ENCODE measurements around the gene AAMP.
A peak's percentile ranks its signal among the peaks of the same experiment; 100 is the strongest.

The AAMP gene

DNA sequence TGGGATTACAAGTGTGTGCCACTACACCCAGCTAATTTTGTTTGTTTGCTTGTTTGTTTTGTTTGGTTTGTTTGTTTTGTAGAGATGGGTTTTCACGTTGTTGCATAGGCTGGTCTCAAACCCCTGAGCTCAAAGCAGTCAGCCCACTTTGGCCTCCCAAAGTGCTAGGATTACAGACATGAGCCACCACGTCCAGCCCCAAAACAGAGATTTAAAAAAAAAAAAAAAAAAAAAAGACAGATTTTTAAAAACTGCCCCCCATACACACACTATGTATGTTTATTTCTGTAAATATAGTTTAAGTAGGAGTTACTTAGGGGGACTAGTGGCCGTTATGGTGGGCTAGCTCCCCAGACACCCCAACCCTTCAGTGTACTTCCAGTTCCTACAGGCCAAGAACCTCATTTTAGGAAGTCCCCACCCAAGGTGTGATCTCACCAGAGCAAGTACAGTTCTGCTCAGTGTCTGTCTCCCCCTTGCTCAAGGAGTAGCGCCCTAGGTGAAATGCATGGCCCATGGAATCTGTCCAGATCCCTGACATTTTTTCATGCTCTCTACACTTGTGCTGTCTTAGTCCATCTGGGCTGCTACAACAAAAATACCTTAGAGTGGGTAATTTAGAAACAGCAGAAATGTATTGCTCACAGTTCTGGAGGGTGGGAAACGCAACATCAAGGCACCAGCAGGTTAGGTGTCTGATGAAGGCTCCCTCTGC is 23.9 kb upstream of the AAMP start:
- no peak for DNase-seq

DNA sequence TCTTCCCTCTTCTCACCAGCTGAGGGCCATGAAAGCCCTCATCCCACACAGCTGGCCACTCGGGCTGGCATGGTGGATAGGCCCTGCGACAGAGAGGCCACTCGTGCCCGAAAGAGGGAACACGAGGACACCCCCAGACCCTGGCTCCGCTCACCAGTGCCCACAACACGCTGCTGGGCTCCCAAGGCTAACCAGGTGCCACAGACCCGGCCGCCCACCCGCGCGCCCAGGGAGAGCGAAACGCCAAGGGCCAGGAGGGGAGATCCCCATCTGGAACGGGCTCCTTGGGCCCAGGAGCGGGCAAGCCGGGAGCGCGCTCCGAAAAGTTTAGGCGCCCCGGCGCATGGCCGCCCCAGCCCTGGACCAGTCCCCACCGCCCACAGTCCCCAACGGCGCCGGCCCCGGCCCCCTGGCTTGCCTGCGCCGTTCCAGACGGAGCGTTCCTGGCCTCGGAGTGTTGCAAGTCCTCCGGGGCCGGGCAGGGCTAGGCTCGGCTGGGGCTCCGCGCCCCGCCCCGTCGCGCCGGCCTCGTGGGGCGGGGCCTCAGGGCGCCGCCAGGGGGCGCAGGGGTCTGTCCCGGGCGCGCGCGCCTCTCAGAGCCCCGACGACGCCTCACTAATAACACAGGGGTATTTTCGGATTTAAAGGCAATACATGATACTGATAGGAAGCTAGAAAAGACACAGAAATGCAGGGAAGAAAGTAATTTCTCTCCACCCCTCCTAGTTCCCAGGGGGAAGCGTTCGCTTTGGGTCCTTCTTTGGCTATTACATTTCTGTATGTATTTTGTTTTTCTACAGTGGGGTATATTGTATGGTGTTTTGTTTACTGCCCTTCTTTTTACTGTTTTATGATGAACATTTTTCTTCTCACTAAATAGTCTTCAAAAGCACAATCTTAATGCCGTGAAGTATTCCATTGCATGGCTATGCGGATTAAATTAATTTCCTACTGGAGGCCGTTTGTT is 22.4 kb upstream of the AAMP start, which contains the start of gene TMBIM1:
TMBIM1 (minus strand) TSS at position 456 of the 967 bp plus-strand sequence. CDS start 10,362 bp downstream, outside the sequence.
- peak; percentile 70 for DNase-seq

- no peak for DNase-seq
These were observed 21.5 kb upstream of the AAMP start for GRCh38 chr2:218291318-218292047.

DNA sequence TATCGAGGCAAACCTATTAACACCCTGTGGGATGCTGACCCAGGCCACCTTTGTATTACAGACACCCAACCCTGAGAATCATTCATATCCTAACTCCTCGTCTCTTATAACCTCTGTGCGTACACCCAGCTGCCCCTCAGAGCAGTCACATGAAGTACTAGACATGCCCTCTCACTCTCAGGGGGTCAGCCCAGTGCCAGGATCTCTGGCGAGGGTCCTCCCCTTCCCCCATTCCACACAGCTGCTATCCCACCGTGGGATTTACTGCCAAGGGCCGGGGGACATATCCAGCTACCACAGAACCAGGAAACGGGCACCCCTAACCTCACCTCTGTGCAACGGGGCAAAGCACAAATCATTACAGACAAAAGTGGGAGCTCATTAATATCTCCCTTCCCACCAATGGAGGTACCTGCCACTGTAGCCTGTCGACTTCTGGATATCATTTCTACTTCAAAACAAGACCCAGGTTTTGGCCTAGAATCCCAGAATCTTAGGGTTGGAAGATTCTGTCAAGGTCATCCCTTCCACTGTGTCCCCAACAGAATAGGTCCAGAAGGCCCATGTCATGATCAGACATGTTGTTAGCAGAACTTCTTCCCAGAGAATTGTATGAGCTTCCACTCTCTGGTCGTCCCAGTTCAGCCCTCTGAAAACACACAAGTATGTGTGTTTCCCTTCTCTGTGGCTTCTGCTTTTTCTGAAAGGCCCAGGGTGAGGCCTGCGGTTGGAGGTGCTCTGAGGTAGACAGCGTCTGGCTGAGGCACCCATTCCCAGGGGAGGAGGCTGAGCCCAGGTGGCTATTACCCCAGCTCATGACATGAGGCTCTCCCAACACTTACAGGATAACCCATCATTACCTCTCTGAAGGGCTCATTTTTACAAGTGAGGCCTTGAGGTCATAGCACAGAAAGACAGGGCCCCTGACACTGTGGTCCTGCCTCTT is 20.7 kb upstream of the AAMP start:
- DNase-seq = no peak

DNA sequence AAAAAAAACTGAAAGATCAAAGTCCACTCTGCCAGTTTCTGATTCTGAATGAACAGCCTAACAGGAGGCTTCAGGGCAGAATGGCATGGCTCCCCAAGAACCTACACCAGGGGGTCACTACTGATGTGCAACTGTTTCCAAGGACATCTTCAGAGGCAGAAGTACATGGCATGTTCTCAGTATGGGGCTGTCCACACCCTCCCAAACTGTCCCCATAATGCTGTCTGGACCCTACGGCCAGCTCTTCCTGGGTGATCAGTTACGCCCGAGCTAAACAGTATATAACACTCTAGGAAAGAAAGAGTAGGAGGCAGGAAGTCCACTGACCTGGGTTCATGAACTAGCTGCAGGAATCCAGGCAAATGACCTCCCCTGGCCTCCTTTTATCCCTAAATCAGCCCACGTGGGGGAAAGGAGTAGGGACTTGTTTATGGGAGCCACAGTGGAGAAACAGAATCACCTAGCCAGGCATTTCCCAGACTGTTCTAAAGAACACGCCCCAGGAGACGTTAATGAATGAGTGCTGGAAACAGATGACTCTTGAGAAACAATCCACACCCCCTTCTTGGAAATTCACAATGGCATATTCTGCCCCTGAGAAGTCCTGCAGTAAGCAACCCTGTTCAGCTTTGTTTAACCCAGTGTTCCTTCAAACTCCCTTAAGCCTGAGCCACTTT is 19.8 kb upstream of the AAMP start:
- no peak for DNase-seq

GRCh38 chr2:218286570-218287459 is 16.9 kb upstream of the AAMP start:
- peak; percentile 91 for DNase-seq

- no peak for DNase-seq
These were observed 15.7 kb upstream of the AAMP start for GRCh38 chr2:218285604-218286003.

- DNase-seq = peak; percentile 48
These were observed 14.3 kb upstream of the AAMP start for GRCh38 chr2:218284106-218284811.

DNA sequence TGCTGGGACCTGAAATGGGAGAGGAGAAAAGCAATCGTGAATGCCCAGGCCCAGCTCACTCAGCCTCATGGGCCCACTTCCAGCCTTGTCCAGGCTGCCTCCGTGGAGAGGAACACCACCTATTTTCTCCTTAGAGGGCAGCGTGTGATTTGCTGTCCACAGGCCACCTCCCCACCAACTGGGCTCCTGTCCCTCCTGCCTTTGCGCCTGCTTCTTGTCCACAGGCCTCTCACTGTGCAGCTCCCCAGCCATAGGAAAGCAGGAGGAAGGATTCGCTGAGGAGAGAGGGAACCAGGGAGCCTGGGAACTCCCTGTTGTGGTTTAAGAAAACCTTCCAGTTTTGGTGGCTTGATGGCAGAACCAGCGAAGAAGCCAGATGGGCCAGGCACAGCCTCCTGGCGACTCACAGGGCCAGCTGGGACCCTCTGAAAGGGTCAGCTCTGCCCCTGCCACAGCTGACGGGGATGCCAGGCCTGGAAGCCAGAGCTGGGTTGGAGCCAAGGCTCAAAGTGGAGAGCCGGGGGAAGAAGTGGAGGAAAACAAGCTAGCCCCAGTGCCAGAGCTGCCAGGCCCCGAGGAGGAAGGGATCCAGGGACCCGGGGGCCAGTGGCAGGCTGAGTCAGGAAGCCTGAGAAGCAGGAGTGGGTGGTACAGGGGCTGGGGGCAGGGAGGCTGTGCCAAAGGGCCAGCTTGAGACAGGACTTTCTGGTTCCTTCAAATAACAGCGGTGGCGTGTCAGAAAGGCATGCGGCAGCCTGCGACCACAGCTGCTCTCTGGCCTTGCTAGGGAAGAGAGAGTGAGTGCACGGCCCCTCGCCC is 12.4 kb upstream of the AAMP start:
- DNase-seq = peak; percentile 17

DNA sequence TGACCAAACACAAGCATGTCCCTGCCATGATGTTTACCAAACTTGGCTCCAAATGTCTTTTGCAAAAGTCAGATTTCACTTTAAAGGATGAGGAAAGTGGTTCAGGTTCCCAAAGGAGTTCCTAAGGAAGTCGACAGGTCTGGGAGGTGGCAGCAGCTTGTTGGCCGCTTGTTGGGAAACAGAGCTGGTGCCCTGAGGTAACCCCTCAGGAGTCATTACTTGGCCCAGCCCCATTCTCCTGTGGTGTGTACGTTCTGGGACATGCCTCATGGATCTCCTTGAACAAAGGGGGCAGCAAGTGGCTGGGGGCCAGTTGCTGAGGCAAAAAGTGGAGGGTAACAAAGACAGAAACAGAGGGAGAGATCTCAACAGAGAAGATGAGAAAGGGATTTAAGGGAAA is 11.5 kb upstream of the AAMP start:
- no peak for DNase-seq

GRCh38 chr2:218280260-218280870 is 10.4 kb upstream of the AAMP start:
- DNase-seq = no peak

DNA sequence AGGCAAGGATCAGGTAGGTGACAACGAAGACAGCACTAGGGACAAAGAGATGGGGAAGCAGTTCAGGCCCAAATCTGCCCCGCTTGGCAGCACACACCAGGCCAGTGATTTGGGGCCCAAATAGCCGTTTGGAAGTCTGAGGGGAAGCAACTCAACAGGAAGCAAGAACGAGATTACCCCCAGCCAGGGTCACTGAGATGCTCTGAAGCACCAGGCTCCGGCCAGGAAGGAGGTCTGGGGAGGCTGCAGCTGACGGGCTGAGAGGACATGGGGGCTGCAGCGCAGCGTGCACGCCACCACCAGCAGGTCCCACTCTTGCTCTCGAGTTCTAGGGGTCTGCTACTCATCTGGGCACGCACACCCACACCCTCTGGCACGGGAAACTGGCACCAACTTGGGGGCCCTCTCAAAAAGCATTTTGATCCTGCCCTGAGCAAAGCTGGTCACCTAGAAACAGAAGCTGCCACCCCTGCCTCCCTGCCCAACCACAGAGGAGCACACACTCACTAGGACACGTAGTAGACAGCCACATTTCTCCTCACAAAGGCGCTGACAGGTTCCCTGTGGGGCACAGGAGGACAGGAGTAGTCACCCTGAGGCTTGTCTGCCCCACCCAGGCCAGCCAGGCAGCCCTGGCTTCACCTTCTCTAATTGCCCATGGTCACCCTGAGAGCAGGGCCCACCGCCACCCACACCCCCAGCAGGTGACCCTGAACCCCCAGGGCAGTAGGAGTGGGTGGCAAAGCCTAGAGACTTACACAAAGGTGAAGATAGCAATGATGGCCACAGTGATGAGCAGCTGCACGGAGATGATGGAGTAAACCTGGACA is 8.8 kb upstream of the AAMP start:
- no peak for DNase-seq

- no peak for DNase-seq
These were observed 8.0 kb upstream of the AAMP start for GRCh38 chr2:218277921-218278320.

GRCh38 chr2:218276986-218277755 is 7.2 kb upstream of the AAMP start:
- no peak for DNase-seq

- DNase-seq = no peak
These were observed 5.6 kb upstream of the AAMP start for GRCh38 chr2:218275371-218276072.

- DNase-seq = no peak
These were observed 4.6 kb upstream of the AAMP start for GRCh38 chr2:218274586-218274985.

Measured in fibroblast of skin of abdomen (primary cell).